WI38 (cell line): ENCODE data around the gene SELL.

Experiments used
- H3K4me3 ChIP-seq: 2 replicates; pipeline ENCODE4 v1.5.1; 2011; ENCODE audit warnings: low read depth, mild to moderate bottlenecking, control low read depth, low read length
- CTCF ChIP-seq: IDR thresholded peaks from 2 replicates; pipeline ENCODE4 v1.5.1; 2012; ENCODE audit warnings: low read depth, mild to moderate bottlenecking, control low read depth, low read length

Gene SELL

GRCh38 chr1:169741666-169742394 is 30.4 kb upstream of the SELL start:
- H3K4me3 ChIP-seq = no peak overlapping the region
- no peak for TF ChIP-seq CTCF

GRCh38 chr1:169739980-169740379 is 28.6 kb upstream of the SELL start:
- no peak for TF ChIP-seq CTCF

GRCh38 chr1:169733924-169734323 is 22.5 kb upstream of the SELL start, which contains the start of gene SELE:
SELE (minus strand) TSS chr1:169734079; CDS start chr1:169733612, 467 bp downstream.
- H3K4me3 ChIP-seq = no peak within 1 kb of the TSS
- no peak for TF ChIP-seq CTCF

More at GRCh38 chr1:169739980-169740379, 28.6 kb upstream of the SELL start:
- H3K4me3 ChIP-seq = no peak overlapping the region

- no peak for TF ChIP-seq CTCF
- H3K4me3 ChIP-seq = no peak overlapping the region
Observed at GRCh38 chr1:169731446-169731845, 20.0 kb upstream of the SELL start.

- TF ChIP-seq CTCF = no peak
- H3K4me3 ChIP-seq = no peak overlapping the region
Observed at GRCh38 chr1:169729991-169730390, 18.6 kb upstream of the SELL start.

GRCh38 chr1:169727307-169727706 is 15.9 kb upstream of the SELL start:
- H3K4me3 ChIP-seq = no peak overlapping the region
- no peak for TF ChIP-seq CTCF

GRCh38 chr1:169726851-169727250 is 15.4 kb upstream of the SELL start:
- no peak overlapping the region for H3K4me3 ChIP-seq
- TF ChIP-seq CTCF = no peak
